ENCODE measurements around the gene MARCHF11. TPM values are rescaled to one million over a fixed set of nuclear protein-coding genes. Genes with fewer than 3 reads are reported as not detected.

The MARCHF11 gene
- total and polyA plus RNA-seq, 4 donors: not detected

DNA sequence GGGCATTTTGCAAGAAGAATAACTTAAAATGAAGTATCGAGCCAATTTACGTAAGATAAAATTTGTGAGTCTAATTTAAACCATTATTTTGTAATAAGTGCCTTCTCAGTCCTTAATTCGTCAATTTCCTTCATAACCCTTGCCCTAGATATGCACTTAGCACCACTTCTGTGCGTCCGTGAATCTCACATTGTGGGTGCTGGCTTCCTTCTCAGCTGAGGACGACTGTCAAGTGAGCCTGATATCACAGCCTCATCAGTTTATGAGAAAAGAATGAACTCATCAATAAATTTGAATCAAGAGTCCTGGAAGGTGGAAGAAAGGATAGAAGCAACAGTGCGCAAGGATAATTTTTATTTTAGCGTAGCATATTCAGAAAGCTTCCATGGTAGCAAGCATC is 64.5 kb downstream of the MARCHF11 start:
- TF ChIP-seq, protein P1, sequence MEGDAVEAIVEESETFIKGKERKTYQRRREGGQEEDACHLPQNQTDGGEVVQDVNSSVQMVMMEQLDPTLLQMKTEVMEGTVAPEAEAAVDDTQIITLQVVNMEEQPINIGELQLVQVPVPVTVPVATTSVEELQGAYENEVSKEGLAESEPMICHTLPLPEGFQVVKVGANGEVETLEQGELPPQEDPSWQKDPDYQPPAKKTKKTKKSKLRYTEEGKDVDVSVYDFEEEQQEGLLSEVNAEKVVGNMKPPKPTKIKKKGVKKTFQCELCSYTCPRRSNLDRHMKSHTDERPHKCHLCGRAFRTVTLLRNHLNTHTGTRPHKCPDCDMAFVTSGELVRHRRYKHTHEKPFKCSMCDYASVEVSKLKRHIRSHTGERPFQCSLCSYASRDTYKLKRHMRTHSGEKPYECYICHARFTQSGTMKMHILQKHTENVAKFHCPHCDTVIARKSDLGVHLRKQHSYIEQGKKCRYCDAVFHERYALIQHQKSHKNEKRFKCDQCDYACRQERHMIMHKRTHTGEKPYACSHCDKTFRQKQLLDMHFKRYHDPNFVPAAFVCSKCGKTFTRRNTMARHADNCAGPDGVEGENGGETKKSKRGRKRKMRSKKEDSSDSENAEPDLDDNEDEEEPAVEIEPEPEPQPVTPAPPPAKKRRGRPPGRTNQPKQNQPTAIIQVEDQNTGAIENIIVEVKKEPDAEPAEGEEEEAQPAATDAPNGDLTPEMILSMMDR (IDR thresholded peaks at IDR 0.05; ENCODE audit: control extremely low read depth, extremely low read depth): no peak
- no peak overlapping the region for H3K27ac ChIP-seq (ENCODE audit: low read depth in 1 of 2, low read length in 1 of 2)
- 82 to 84% methylated on average over 8 of the region's 8 CpGs for WGBS, 2 donors
- DNase-seq (no peak), ATAC-seq (ENCODE audit: insufficient read depth, low FRiP score) (no peak)
- peaks cover 0 to 4% (median 0%) of the 10 kb centered on the region in 3 donors for H3K27me3 ChIP-seq (ENCODE audit: control insufficient read depth in 3 of 3, insufficient read depth in 3 of 3, low read length in 2 of 3)
- H3K9ac ChIP-seq (ENCODE audit: insufficient read depth in 1 of 2, low read length in 2 of 2): no peak overlapping the region
- no peaks in the 10 kb centered on the region for H3K4me1 ChIP-seq (ENCODE audit: control insufficient read depth in 5 of 5, insufficient read depth in 5 of 5, low read length in 5 of 5)
- H3K9me3 ChIP-seq (ENCODE audit: control insufficient read depth in 4 of 4, insufficient read depth in 3 of 4, low read length in 3 of 4): peaks cover 0 to 5% (median 0%) of the 10 kb centered on the region in 4 donors
- H3K4me3 ChIP-seq: no peak overlapping the region
- H3K36me3 ChIP-seq (ENCODE audit: control insufficient read depth in 4 of 4, insufficient read depth in 4 of 4, low read length in 4 of 4): no peaks in the 10 kb centered on the region

DNA sequence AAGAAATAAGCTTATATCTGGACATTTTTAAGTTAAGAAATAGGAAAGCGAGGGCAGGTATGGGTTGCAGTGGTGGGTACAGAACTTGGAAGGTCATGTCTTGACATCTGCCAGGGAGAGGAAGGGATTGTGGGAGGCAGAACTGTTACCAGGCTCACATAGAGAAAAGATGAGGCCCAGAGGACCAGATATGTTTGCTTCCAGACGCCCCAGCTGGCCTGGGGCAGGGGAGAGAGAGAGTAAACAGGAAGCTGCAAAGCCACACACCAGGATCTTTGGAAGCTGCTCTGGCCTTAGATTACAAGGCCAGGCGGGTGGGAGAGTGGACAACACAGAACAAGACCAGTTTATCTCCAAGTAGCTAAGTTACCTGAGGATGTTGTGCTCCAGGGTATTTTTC is 71.2 kb downstream of the MARCHF11 start:
- TF ChIP-seq, protein P1 (IDR thresholded peaks at IDR 0.05; ENCODE audit: control extremely low read depth, extremely low read depth): no peak
- Histone ChIP-seq H3K36me3 (ENCODE audit: control insufficient read depth in 4 of 4, insufficient read depth in 4 of 4, low read length in 4 of 4) (no peaks in the 10 kb centered on the region), H3K27me3 (ENCODE audit: control insufficient read depth in 3 of 3, insufficient read depth in 3 of 3, low read length in 2 of 3) (no peaks in the 10 kb centered on the region), H3K4me3 (no peak overlapping the region), H3K9me3 (ENCODE audit: control insufficient read depth in 4 of 4, insufficient read depth in 3 of 4, low read length in 3 of 4) (peaks cover 0 to 16% (median under 1%) of the 10 kb centered on the region in 4 donors), H3K9ac (ENCODE audit: insufficient read depth in 1 of 2, low read length in 2 of 2) (no peak overlapping the region), H3K27ac (ENCODE audit: low read depth in 1 of 2, low read length in 1 of 2) (no peak overlapping the region), H3K4me1 (ENCODE audit: control insufficient read depth in 5 of 5, insufficient read depth in 5 of 5, low read length in 5 of 5) (no peaks in the 10 kb centered on the region)
- no peak for ATAC-seq (ENCODE audit: insufficient read depth, low FRiP score)
- no peak for DNase-seq
- WGBS, 2 donors: 60 to 64% methylated on average over 3 of the region's 3 CpGs

DNA sequence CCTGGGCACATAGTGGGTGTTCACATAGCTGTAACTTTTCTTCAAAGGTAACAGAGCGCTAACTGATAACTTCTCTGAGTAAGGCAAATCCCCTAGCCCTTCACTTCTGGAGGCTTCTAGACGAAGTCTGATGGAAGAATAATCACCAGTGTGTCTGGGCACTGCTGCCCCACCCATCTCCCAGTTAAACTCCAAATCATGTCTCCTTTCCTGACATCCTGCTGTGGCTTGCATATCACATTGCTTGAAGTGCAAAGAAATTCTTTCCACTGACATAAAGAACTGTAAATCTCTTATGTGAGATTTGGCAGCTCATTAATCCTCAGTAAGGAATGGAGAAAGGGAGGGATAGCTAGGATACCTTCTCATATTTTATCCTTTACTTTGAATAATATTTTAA is 74.6 kb downstream of the MARCHF11 start:
- Histone ChIP-seq H3K9ac (ENCODE audit: insufficient read depth in 1 of 2, low read length in 2 of 2) (no peak overlapping the region), H3K27ac (ENCODE audit: low read depth in 1 of 2, low read length in 1 of 2) (no peak overlapping the region), H3K9me3 (ENCODE audit: control insufficient read depth in 4 of 4, insufficient read depth in 3 of 4, low read length in 3 of 4) (peaks cover 0 to 17% (median 4%) of the 10 kb centered on the region in 4 donors), H3K4me1 (ENCODE audit: control insufficient read depth in 5 of 5, insufficient read depth in 5 of 5, low read length in 5 of 5) (no peaks in the 10 kb centered on the region), H3K36me3 (ENCODE audit: control insufficient read depth in 4 of 4, insufficient read depth in 4 of 4, low read length in 4 of 4) (no peaks in the 10 kb centered on the region), H3K27me3 (ENCODE audit: control insufficient read depth in 3 of 3, insufficient read depth in 3 of 3, low read length in 2 of 3) (no peaks in the 10 kb centered on the region), H3K4me3 (no peak overlapping the region)
- ATAC-seq (ENCODE audit: insufficient read depth, low FRiP score) (no peak), DNase-seq (no peak)
- TF ChIP-seq, protein P1 (IDR thresholded peaks at IDR 0.05; ENCODE audit: control extremely low read depth, extremely low read depth): no peak
- 64 to 65% methylated on average over 2 of the region's 2 CpGs for WGBS, 2 donors

DNA sequence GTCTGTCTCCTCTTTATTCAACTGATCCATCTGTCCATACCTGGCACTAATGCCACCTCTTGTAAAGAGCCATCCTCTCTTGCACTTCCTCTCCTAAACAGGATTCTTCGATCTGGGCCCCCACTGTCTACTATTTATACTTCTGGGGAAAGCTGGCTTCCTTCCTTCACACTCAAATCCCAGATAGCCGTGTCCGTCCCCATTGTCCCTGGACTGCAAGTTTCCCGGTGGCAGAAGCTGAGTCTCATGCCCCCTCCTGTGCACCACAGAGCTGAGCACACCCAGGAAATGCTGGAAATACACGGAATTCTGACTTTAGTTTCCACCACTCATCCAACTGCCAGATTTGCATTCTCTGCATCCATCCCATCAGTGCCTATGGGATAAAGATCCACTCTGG is 84.0 kb downstream of the MARCHF11 start:
- H3K9ac ChIP-seq (ENCODE audit: insufficient read depth in 1 of 2, low read length in 2 of 2): no peak overlapping the region
- H3K4me3 ChIP-seq: no peak overlapping the region
- H3K27me3 ChIP-seq (ENCODE audit: control insufficient read depth in 3 of 3, insufficient read depth in 3 of 3, low read length in 2 of 3): no peaks in the 10 kb centered on the region
- peaks cover 0 to 2% (median 0%) of the 10 kb centered on the region in 4 donors for H3K9me3 ChIP-seq (ENCODE audit: control insufficient read depth in 4 of 4, insufficient read depth in 3 of 4, low read length in 3 of 4)
- DNase-seq (peak in 1 of 3 donors; percentile 14), ATAC-seq (ENCODE audit: insufficient read depth, low FRiP score) (no peak)
- peaks cover 0 to 2% (median 0%) of the 10 kb centered on the region in 5 donors for H3K4me1 ChIP-seq (ENCODE audit: control insufficient read depth in 5 of 5, insufficient read depth in 5 of 5, low read length in 5 of 5)
- WGBS, 2 donors: 16 to 22% methylated on average over 5 of the region's 5 CpGs
- no peaks in the 10 kb centered on the region for H3K36me3 ChIP-seq (ENCODE audit: control insufficient read depth in 4 of 4, insufficient read depth in 4 of 4, low read length in 4 of 4)
- H3K27ac ChIP-seq (ENCODE audit: low read depth in 1 of 2, low read length in 1 of 2): no peak overlapping the region
- TF ChIP-seq, protein P1 (IDR thresholded peaks at IDR 0.05; ENCODE audit: control extremely low read depth, extremely low read depth): no peak
